ENCODE measurements around the gene C3orf20. TPM values are rescaled to one million over a fixed set of nuclear protein-coding genes. Genes with fewer than 3 reads are reported as not detected.

C3orf20 gene
- total RNA-seq, 1 experiment from 2014 or later = not detected

DNA sequence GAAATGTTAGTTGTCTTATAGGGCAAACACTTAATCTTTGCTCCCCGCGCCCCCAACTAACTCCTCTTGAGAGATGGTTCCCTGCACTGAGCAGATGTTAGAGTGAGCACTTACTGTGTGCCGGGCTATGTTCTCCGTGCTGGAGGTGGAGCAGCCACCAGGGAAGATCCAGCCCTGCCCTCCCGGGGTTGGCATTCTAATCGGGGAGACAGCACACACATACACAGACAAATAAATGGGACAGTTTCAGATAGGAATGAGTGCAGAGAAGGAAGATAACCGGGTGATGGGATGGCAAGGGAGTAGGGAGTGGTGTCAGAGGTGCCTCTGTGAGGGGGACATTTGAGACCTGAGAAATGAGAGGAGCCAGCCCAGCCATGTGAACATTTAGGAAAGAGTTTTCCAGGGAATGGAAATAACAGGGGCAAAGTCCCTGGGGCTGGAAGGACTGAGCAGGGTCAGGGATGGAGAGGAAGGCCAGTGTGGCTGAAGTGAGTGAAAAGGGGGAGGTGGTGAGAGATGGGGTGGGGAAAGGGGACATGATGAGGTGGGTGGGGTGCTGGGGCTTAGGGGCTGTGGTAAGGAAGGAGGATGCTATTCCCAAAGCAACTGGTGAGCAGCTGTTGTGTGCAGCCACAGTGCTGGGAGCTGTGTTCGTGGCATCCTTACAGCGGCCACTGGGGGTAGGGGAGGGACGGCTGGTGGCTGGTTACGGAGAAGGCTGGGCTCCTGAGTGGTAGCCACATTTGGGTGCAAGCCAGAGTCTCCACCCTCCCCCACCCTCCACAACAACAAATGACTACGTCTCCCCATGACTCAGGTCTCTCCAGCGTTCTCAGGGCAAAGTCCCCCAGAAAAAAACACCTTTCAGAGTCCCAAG lies 128.4 kb downstream of the C3orf20 start:
- intact Hi-C loops (cut with micrococcal nuclease; ENCODE audit: unreplicated experiment) = no loop called here
- Histone ChIP-seq H3K36me3 (ENCODE audit: control insufficient read depth, insufficient read depth, low read length) (no peaks in the 10 kb centered on the region), H3K4me1 (ENCODE audit: control insufficient read depth, insufficient read depth, low read length) (no peaks in the 10 kb centered on the region), H3K27me3 (ENCODE audit: control insufficient read depth, insufficient read depth, low read length) (peaks cover 2% of the 10 kb centered on the region; the same call in 1 of the 2 replicates), H3K9me3 (ENCODE audit: control insufficient read depth, insufficient read depth, low read depth, low read length) (no peaks in the 10 kb centered on the region), H3K27ac (ENCODE audit: low read length) (no peak overlapping the region), H3K4me3 (ENCODE audit: low read depth in 2 of 2, low read length in 2 of 2) (no peak overlapping the region)
- in situ Hi-C loops (cut with HindIII; ENCODE audit: low pct_unique_long_range_greater_than_20kb, low sequenced_read_pairs) = no loop called here
- POLR2A ChIA-PET = no interaction called here
- CTCF ChIA-PET = no interaction called here
- no TSS peak for BruUV-seq (replicated peaks)
- DNase-seq (ENCODE audit: low read depth, low spot score) (no peak), ATAC-seq (peak; percentile 54; the same call in 1 of the 2 replicates)
- TF ChIP-seq, protein P1, sequence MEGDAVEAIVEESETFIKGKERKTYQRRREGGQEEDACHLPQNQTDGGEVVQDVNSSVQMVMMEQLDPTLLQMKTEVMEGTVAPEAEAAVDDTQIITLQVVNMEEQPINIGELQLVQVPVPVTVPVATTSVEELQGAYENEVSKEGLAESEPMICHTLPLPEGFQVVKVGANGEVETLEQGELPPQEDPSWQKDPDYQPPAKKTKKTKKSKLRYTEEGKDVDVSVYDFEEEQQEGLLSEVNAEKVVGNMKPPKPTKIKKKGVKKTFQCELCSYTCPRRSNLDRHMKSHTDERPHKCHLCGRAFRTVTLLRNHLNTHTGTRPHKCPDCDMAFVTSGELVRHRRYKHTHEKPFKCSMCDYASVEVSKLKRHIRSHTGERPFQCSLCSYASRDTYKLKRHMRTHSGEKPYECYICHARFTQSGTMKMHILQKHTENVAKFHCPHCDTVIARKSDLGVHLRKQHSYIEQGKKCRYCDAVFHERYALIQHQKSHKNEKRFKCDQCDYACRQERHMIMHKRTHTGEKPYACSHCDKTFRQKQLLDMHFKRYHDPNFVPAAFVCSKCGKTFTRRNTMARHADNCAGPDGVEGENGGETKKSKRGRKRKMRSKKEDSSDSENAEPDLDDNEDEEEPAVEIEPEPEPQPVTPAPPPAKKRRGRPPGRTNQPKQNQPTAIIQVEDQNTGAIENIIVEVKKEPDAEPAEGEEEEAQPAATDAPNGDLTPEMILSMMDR (IDR thresholded peaks at IDR 0.05) = no peak
- no peak for TF ChIP-seq POLR2AphosphoS5 (IDR thresholded peaks at IDR 0.05; ENCODE audit: low read depth, low read length)
- no peak for TF ChIP-seq TCF7L2 (IDR thresholded peaks at IDR 0.05; ENCODE audit: low read depth, low read length)
- TF ChIP-seq SIN3A (IDR thresholded peaks at IDR 0.05; ENCODE audit: borderline replicate concordance, insufficient read depth, low read depth, low read length) = no peak

DNA sequence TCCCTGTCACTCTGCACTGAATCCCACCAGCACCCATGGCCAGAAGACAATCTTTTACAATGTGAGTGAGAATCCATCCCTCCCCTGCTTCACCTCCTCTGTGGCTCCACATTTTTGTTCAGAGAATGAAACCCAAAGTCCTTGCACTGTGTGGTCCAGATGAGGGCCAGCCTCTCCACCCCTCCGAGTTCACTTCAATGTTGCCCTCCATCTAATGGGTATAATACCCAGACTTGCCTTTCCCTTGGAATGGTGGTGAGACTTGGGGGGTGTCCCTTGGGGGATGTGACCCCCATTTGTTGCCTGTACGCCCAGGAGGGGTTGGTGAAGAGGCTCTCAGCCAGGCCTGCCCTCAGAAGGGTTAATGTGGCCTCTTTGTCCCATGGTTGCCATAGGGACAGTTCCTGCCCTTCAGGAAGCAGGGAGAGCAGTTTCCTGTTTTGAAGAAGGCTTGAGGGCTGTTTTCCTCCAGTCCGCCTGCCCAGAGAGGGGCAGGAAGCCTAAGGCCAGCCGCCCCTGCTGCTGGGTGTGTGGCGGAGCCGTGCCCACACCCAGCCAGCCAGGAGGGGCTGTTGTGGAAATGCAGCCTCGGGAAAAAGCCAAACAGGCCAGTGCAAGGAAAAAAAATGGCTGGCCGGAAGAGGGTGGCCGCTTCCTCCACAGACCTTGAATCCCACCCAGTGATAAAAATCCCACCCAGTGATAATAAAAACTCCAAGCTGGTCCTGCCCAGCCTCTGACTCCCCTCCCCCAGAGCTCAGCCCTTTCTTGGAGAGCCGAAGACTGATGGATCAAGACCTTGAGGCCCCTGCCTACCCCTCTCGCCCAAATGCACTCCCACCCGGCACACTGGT lies 129.3 kb downstream of the C3orf20 start:
- H3K27me3 ChIP-seq (ENCODE audit: control insufficient read depth, insufficient read depth, low read length) = peaks cover 2% of the 10 kb centered on the region; the same call in 1 of the 2 replicates
- H3K4me1 ChIP-seq (ENCODE audit: control insufficient read depth, insufficient read depth, low read length) = no peaks in the 10 kb centered on the region
- in situ Hi-C loops (cut with HindIII; ENCODE audit: low pct_unique_long_range_greater_than_20kb, low sequenced_read_pairs) = no loop called here
- DNase-seq (ENCODE audit: low read depth, low spot score) (no peak), ATAC-seq (no peak)
- no peaks in the 10 kb centered on the region for H3K36me3 ChIP-seq (ENCODE audit: control insufficient read depth, insufficient read depth, low read length)
- POLR2A ChIA-PET = interaction anchor here (0.7 kb wide), 1 partner anchor 182 kb away, joined by 3 read pairs; no protein-coding TSS in a partner anchor
- TF ChIP-seq POLR2AphosphoS5 (IDR thresholded peaks at IDR 0.05; ENCODE audit: low read depth, low read length) (no peak), TCF7L2 (IDR thresholded peaks at IDR 0.05; ENCODE audit: low read depth, low read length) (no peak), SIN3A (IDR thresholded peaks at IDR 0.05; ENCODE audit: borderline replicate concordance, insufficient read depth, low read depth, low read length) (no peak)
- TF ChIP-seq, protein P1 (IDR thresholded peaks at IDR 0.05) = no peak
- TF ChIP-seq, protein P2, sequence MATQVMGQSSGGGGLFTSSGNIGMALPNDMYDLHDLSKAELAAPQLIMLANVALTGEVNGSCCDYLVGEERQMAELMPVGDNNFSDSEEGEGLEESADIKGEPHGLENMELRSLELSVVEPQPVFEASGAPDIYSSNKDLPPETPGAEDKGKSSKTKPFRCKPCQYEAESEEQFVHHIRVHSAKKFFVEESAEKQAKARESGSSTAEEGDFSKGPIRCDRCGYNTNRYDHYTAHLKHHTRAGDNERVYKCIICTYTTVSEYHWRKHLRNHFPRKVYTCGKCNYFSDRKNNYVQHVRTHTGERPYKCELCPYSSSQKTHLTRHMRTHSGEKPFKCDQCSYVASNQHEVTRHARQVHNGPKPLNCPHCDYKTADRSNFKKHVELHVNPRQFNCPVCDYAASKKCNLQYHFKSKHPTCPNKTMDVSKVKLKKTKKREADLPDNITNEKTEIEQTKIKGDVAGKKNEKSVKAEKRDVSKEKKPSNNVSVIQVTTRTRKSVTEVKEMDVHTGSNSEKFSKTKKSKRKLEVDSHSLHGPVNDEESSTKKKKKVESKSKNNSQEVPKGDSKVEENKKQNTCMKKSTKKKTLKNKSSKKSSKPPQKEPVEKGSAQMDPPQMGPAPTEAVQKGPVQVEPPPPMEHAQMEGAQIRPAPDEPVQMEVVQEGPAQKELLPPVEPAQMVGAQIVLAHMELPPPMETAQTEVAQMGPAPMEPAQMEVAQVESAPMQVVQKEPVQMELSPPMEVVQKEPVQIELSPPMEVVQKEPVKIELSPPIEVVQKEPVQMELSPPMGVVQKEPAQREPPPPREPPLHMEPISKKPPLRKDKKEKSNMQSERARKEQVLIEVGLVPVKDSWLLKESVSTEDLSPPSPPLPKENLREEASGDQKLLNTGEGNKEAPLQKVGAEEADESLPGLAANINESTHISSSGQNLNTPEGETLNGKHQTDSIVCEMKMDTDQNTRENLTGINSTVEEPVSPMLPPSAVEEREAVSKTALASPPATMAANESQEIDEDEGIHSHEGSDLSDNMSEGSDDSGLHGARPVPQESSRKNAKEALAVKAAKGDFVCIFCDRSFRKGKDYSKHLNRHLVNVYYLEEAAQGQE (IDR thresholded peaks at IDR 0.05; ENCODE audit: insufficient read depth in 1 of 2, low read depth in 2 of 2, low read length in 1 of 2) = no peak
- no peak overlapping the region for H3K4me3 ChIP-seq (ENCODE audit: low read depth in 2 of 2, low read length in 2 of 2)
- intact Hi-C loops (cut with micrococcal nuclease; ENCODE audit: unreplicated experiment) = no loop called here
- CTCF ChIA-PET = no interaction called here
- BruUV-seq (replicated peaks) = no TSS peak
- no peak overlapping the region for H3K27ac ChIP-seq (ENCODE audit: low read length)
- no peaks in the 10 kb centered on the region for H3K9me3 ChIP-seq (ENCODE audit: control insufficient read depth, insufficient read depth, low read depth, low read length)
